Measurements from ENCODE around the gene TSHZ2.

The TSHZ2 gene

DNA sequence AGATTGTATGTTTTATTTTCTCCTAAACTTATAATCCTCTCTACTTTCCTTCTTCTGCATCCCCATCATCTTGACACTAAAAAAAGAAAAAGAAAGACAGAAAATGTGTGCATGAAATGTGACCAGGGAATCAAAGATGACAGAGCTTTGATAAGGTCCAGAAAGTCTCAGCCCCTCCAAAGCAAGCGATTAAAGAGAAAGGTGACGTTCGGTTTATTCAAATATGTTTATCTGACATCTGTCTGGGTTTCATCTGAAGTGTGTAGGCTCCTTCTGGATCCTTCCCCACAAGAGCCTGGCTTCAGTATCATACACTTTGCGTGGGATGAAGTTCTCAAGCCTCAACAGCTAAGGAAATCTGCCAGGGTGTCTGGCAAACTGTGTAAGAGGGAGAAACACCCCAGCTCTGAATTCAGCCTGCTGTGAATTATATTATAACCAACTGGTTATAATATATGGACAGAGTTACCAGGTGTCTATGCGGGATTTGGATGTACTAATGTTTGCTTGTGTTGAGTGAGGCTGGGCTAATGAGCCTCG, 358.5 kb downstream of the TSHZ2 start:
- no peak for DNase-seq

DNA sequence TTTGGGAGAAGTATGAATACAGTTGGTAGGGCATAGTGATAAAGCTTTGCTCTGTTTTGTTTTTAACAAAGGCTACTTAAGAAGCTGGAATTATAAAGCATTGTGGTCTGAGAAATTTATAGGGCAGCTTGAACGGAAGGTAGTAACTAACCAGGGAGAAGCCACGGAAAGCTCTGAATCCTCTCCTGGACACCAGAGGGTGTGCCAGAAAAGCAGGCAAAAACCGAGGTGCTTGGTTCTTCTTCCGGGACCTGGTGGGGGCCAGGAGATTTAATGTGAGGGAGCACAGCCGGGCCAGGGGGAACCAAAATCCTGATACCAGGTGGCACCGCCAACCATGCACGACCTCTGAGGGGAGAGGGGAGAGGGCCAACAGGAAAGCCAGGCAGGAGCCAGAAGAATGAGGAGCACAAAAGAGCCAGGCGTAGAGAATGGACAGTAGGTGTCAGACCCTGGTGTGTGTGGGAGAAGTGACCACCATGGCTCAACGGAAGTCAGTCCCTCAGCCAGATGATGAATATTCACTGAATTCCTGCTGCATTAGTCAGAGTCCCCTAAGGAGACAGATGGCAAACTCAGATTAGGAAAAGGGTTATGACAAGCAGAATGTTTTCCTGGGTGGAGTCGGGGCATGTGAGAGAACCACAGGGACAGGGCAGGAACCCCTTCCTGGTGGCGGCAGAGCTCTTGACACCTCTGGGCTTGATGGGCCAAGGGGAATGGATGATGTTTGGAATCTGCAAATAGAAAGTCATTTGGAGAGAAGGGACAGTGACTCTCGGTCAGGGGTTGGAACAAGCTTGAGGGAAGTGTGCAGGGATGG, 359.2 kb downstream of the TSHZ2 start:
- DNase-seq: no peak

DNA sequence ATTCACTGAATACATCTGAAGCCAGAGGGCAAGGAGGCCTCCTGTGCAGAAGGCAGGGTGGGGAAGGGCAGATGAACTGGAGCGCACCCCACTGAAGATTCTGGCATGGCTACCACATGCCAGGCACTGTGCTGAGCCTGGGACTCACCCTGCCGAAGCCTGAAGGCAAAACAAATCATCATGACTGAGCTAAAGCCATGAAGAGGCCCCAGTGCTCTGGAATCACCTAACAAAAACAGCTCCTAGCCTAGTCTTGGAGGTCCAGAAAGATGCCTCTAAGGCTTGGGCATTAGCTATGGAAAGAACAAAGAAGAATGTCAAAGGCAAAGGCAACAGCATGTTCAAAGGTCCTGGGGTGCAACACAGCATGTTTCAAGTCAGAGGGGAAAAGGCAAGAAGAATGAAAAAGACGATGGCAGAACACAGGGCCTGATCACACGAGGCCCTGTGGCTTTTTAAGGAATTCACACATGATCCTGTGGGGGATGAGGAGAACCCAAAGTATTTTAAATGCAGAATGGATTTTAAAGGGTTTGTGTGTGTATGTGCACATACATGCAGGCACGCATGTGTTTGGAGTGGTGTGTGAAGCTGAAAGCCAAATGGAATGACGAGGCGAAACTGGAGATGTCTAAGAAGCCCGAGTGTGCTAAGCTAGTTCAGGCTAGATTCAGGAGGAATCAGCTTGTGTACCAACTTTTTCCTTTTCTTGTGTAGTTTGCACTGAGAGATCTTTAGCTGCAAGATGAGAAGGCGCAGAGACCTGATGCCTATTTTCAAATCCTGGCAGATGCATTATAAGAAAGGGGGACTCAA, 360.1 kb downstream of the TSHZ2 start:
- no peak for DNase-seq

DNA sequence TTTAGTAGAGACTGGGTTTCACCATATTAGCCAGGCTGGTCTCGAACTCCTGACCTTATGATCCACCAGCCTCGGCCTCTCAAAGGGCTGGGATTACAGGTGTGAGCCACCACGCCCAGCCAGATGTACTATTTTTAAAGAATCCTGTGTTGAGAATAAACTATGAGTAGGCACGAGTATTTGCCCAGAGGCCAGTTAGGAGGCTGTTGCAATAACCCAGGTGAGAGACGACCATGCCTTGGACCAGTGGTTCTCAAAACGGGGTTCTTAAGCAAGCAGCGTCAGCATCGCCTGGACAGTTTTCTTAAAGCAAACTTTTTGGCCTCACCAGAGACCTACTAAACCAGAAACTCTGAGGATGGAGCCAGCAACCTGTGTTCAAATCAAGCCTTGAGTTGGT, 362.7 kb downstream of the TSHZ2 start:
- DNase-seq: no peak

DNA sequence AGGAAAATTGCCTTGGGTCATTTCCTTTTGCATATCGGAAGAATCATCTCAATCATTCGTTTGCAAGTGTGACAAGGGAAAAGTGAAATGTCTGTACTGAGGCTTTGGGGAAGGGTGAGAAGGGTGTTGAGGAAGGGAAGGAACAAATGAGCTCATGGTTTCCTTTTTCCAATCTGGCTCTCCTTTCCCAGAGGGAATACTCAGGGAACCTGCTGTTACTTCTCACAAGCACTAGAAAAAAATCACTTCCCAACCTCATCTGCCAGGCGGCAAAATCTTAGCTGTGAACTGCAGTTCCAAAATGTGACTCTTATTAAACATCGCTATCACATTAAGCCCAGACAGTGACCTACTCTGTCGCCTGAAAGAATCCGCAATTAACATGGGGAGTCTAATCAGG, 363.4 kb downstream of the TSHZ2 start:
- no peak for DNase-seq

DNA sequence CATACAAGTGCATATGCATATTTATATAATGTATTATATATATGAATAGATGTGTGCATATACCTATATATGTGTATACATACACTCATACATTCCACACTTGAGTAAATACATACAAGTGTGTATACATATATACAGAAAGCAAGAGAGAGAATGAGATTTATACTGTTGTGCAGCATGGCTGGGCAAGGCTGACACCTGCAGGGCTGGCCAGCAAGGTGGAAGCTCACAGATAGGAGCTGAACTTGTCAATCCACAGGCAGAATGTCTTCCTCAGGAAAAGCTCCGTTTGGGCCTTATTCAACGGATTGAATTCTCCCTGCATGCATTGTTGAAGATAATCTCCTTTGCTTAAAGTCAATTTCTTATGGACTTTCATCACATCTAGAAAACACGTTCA, 364.7 kb downstream of the TSHZ2 start:
- no peak for DNase-seq

DNA sequence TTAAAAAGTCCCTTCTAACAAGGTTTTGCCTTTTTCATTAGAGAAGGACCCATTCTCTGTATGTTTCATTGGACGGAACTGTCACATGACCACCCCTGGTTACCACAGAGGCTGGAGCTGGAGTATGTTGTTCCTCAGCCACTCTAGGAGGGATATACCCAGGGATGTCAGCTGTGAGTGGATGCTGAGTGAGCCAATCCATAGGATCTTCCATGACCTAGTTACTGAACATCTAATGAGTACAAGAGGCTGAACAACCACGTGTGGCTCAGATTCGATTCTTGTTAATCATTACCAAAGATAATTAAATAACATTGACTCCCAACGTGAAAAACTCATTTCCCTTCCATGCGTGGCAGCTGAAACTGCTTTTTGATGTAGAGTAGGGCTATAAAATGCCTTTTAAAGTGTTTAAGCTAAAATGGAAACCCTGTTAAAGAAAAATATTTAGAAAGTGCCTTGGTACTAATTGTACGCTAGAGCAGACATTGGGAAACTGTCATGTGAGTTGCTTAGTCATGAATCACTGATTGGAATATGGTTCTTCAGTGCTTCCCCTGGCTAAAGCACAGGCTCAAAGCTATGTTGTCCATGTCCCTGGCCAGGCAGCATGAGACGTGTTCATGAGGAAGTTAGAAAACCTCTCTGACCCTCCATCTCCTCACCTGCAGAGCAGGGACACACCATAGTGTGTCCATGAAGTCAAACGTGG, 365.4 kb downstream of the TSHZ2 start:
- DNase-seq: no peak

DNA sequence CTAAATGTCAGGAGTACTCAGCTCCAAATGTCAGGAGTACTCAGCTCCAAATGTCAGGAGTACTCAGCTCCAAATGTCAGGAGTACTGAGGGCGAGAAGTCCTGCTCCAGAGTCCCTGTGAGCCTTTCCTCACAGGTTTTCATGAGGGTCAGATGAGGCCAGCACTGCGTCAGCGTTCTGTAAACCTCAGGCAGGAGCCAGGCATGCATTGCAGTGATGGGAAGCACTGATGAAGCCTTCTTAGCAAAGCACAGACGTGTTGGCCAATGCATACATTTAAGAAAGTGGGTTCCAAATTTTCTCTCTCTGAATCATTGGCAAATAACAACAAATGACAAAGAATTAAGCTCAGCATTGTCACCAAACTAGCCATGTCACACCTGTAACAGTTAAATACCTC, 366.6 kb downstream of the TSHZ2 start:
- DNase-seq: no peak

DNA sequence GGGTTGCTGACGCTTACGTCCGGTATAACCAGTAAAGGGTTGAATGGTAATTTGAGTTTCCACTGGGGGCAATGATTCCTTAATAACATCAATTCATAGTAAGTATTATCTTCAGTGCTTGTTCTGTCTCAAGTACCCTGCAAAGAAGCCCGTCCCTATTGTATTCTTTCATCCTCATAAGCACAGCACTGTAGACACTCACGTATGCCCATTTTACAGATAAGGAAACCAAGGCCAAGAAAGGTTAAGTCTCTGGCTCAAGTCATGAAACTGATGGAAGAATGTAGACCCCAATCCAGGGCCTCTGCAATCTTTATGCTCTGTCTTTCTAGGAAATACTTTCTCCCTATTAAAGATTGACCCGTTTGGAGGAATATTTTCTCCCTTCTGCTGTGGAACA, 370.3 kb downstream of the TSHZ2 start:
- DNase-seq: no peak

DNA sequence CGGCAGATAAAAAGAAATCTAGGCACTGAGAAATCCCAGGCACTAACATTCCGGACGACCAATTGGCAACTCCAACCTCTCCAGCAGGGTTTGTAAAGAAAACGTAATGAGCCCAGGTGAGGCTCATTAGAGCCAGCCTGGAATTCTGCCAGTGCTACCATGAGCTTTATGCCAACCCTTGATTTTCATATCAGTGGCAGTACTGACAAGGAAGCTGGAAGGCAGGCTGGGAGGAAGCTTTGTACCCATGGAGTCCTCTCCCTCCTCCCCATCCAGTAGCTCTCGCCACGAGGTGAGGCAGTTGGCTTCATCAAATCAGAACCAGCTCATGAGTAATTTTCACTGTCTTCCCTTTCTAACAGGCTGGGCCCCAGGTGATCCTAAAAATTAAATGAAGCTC, 371.3 kb downstream of the TSHZ2 start:
- no peak for DNase-seq

DNA sequence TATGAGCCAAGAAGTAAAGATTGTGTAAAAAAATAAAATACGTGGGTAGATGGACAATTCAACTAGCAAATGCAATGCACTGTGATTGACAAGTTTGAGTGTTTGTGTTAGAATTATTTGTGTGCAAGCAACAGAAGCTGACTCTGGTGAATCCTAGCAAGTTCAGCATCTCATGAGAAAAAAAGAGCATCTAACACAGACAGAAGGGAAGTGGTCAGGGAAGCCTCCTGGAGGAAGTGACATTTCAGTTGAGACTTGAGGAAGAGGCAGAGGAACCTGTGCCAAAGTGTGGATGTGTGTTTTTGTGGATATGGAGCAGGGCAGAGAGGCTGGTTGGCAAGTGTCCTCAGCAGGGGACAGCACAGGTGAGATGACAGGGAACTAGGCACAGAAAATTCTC, 372.7 kb downstream of the TSHZ2 start:
- no peak for DNase-seq

DNA sequence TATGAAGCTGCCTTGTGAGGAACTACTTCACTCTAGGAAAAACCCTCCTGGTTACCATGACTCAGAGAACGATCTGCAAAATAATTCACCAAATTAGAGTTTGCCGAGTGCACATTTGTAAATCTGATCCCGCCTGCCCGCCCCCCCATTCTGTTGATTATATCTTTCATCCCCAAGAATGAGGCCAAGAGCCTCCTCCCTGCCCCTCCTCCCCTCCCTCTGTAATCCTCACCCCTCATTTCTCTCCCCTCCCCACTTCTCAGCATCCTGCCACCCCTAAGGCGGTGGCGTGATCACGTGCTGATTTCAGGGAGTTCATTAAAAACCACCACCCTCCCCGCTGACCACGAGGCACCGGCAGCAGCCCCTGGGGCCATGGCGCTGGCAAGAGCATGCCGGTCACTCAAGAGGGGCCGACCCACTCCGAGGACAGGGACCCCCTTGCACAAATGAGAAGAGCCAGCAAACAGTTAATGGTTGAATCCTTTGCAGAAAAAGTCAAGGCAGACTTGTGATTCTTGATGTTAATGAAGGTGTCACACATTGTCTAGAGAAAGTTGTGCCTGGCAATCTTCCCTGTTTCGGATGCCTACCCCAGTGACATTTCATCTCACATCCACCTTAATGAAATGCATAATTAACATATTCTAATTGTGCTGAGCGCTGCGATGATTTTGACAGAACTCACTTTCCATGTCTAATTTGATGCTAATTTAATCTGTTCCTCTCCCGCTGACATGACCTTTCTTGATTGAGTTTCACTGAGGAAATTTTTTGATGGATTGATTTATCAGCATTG, 373.6 kb downstream of the TSHZ2 start:
- no peak for DNase-seq

DNA sequence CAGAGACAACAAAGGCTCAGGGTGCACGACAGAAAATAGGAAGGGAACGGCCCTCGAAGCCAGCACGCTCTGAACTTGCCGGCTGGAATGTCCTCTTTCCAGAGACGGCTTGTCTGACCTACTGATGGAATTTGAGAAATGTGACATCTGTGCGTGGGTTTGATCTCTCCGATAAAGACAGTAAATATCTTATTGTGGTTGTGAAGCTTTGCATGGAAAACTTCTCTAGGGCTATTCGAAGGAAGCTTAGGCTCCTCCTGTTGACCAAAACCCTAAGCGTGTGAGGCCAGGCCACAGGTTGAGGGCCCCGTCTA, 374.1 kb downstream of the TSHZ2 start:
- no peak for DNase-seq

DNA sequence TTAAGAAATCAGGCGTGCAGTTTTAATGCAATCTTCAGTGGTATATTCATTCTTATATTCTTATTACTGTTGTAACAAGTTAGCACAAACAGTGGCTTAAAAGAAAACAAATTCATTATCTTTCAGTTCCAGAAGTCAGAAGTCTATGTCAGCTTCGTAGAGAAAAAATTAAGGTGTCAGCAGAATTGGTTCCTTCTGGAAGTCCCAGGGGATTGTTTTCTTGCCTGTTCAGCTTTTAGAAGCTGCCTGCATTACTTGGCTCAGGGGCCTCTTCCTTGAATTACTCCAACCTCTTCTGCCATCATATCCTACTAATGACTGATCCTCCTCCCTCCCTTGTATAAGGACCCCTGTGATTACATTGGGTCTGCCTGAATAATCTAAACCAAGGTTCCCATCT, 377.6 kb downstream of the TSHZ2 start:
- no peak for DNase-seq

DNA sequence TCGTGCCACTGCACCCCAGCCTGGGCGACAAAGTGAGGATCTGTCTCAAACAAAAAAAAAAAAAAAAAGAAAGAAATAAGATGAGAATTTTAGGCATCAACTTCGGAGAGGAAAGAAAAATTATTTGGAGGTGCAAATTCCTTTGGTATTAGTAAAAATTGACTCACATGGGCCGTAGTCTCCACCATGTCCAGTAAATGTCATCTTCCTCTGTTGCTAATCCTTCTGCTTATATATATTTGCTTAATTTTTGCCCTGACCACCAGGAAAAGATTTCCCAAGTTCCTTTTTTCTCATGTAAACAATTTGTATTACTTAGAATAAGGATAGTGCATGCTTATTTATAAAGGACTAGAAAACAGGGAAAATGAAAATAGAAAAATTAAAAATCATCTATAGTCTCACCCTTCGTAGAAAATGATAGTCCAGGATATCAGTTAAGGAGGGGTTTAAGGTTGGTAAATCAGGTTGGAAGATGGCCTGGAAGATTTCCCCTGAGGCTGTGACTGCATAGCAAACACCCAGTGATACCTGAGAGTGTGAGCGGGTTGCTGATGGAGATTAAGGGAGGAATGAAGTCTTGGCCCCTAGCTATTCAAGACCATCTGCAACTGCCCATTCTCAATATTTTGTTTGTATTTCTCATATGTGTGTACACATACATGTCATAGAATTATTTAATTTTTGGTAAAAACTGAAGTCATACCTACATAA, 380.7 kb downstream of the TSHZ2 start:
- no peak for DNase-seq

DNA sequence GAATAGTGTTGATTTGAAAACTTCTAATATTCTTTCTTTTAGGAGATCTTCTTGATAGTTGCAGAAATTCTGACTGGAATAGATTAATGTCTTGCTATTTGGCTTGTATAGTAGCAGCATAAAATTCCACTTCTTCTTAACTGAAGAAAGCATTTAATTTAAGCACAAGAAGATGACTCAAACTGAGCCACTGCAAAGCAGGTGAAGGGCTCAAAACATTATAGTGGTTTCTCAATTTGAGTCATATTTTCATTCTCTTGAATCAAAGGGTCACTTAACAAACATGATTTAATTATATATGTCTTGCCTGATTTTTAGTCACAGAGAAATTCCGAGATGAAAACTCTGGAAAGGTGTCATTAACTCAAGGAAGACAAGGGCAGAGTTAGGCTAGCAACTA, 382.2 kb downstream of the TSHZ2 start:
- DNase-seq: no peak

DNA sequence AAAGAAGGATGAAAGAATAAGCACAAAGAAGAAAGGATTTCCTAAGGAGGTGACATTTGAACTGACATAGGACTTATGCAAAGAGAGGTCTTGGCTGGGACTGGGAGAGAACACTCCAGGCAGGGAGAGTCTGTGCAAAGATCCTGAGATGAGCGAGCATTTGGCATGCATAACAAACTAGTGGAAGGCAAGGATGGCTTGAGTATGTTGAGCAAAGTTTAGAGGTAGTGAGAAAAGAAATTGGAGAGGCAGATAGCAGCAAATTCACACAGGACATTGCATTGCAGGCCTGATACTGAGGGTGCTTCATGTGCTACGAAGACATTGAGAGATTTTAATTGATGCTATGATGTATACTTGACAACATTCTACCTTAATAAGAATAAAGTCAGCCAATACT, 383.6 kb downstream of the TSHZ2 start:
- DNase-seq: no peak

DNA sequence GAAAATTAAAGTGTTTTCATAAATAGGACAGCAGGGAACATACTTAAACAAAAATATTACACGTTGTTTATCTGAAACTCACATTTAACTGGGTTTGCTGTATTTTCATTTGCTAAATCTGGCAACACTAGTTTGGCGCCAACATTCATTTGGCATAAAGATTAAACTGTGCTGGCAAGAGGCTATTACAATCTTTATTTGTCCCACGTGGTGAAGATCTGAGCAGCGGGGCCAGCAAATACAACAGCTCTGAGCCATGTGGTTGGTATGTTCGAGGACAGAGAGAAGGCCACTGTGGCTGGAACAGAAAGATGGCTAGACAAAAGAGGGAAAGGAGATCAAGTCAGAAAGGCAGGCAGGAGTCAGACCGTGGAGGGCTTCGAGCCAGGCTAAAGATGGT, 387.3 kb downstream of the TSHZ2 start:
- no peak for DNase-seq

DNA sequence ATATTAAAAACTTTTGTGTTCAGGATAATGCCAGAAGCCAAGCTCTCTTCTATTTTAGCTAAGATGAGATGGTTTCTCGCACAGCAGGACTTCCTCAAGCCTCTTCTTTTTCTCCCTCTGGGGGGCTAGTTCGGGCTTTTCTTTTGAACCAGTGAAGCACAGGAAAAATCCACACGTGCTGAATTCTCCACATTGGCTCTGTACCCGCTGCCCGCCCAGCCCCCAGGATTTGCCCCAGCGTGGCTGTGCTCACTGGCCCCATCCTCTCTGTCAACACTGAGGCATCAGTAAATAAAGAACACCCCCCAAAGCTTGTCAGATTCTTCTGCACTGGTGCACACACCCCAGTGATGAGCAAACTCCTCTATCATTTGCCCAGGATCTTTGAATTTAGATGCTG, 388.7 kb downstream of the TSHZ2 start:
- no peak for DNase-seq

DNA sequence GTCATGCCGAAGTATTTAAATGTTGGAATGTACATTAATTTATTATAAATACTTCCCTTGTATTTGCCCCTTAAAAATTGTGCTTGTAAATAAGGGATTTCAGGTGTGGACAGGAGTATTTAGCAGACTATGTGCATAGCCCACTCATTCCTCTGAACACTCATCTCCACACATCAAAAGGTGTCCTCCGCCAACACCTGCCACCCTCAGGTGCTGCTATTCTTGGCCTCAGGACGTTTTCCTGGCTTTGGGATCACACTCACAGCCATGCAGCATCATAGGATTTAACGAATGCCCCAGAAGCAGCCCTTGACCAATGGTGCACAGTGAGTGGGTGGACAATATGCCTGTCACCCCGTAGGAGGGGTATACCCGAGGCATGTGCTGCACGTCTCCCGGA, 390.6 kb downstream of the TSHZ2 start:
- DNase-seq: no peak

DNA sequence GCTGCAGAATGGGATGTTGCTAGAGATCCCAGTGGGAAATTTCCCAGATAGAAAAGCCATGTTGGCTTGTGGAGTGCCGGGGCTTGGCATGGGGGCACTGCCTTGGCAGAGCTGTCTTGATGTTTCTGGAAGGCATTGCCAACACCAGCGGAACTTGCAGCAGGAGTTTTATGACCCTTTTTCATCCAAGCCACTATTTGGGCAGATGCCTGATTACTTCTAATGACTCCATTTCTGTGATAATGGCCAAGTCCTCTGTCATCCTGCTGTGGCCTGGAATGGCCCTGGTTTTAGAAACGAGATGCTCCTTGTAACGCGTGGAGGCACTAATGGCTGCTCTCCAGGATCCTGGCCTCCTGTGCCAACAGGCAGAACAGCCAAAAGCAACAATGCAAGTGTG, 392.5 kb downstream of the TSHZ2 start:
- no peak for DNase-seq

DNA sequence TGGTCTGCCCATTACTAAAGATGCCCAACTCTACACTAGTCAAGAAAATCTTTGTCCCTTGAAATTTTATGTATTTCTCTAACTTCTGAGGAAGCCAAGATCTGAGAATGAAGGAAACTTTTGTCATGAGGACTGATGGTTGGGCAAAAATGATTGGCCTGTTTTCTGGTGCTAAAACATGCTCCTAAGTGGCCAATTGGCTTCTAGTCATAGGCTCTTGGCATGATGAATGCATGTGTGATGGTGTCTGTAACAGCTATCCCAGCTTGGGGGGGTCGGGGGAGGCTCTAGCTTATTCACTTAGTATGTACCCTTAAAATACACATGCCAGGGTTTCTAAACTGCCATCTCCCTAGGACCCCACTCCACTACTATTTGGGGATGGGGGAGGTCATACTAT, 392.9 kb downstream of the TSHZ2 start:
- no peak for DNase-seq

Data from SHP77 (cell line).